ENCODE results near the gene CTIF. TPM values are rescaled to one million over a fixed set of nuclear protein-coding genes. Genes with fewer than 3 reads are reported as not detected.

Gene CTIF
- total RNA-seq, 3 donors from 2014 or later, result 13.2 to 50.3 (median 19.6) TPM

GRCh38 chr18:48656176-48656575 lies 117.3 kb downstream of the CTIF start:
- no peak for TF ChIP-seq CTCF (IDR thresholded peaks at IDR 0.05)
- no peaks in the 10 kb centered on the region for H3K4me1 ChIP-seq (ENCODE audit: low read depth)
- intact Hi-C loops (cut with DNase I, micrococcal nuclease), result no loop called here
- H3K36me3 ChIP-seq (ENCODE audit: low read depth), result no peaks in the 10 kb centered on the region
- DNase-seq, result no peak
- no peak for ATAC-seq
- H3K9me3 ChIP-seq, result no peaks in the 10 kb centered on the region
- H3K4me3 ChIP-seq, result no peak overlapping the region

GRCh38 chr18:48656582-48656981 lies 117.8 kb downstream of the CTIF start:
- H3K36me3 ChIP-seq (ENCODE audit: low read depth), result no peaks in the 10 kb centered on the region
- DNase-seq, result no peak
- ATAC-seq, result no peak
- H3K9me3 ChIP-seq, result no peaks in the 10 kb centered on the region
- H3K4me1 ChIP-seq (ENCODE audit: low read depth), result no peaks in the 10 kb centered on the region
- no peak for TF ChIP-seq CTCF (IDR thresholded peaks at IDR 0.05)
- H3K4me3 ChIP-seq, result no peak overlapping the region
- intact Hi-C loops (cut with DNase I, micrococcal nuclease), result no loop called here

GRCh38 chr18:48657447-48658120 lies 118.8 kb downstream of the CTIF start:
- H3K9me3 ChIP-seq, result no peaks in the 10 kb centered on the region
- no peak for DNase-seq
- no peaks in the 10 kb centered on the region for H3K4me1 ChIP-seq (ENCODE audit: low read depth)
- no peaks in the 10 kb centered on the region for H3K36me3 ChIP-seq (ENCODE audit: low read depth)
- TF ChIP-seq CTCF (IDR thresholded peaks at IDR 0.05), result no peak
- intact Hi-C loops (cut with DNase I, micrococcal nuclease), result no loop called here
- no peak for ATAC-seq
- H3K4me3 ChIP-seq, result no peak overlapping the region

GRCh38 chr18:48658721-48659120 lies 119.9 kb downstream of the CTIF start:
- intact Hi-C loops (cut with DNase I, micrococcal nuclease), result no loop called here
- DNase-seq (no peak), ATAC-seq (no peak)
- Histone ChIP-seq H3K9me3 (no peaks in the 10 kb centered on the region), H3K36me3 (ENCODE audit: low read depth) (no peaks in the 10 kb centered on the region), H3K4me1 (ENCODE audit: low read depth) (no peaks in the 10 kb centered on the region), H3K4me3 (no peak overlapping the region)
- TF ChIP-seq CTCF (IDR thresholded peaks at IDR 0.05), result no peak

GRCh38 chr18:48659188-48660009 lies 120.6 kb downstream of the CTIF start:
- DNase-seq (no peak), ATAC-seq (no peak)
- intact Hi-C loops (cut with DNase I, micrococcal nuclease), result loop anchor here (5.0 kb wide), 1 partner anchor 182 kb away; no protein-coding TSS in a partner anchor
- no peaks in the 10 kb centered on the region for H3K4me1 ChIP-seq (ENCODE audit: low read depth)
- no peak overlapping the region for H3K4me3 ChIP-seq
- no peak for TF ChIP-seq CTCF (IDR thresholded peaks at IDR 0.05)
- no peaks in the 10 kb centered on the region for H3K9me3 ChIP-seq
- no peaks in the 10 kb centered on the region for H3K36me3 ChIP-seq (ENCODE audit: low read depth)

Measured in mucosa of descending colon (tissue), 3 donors.